ENCODE measurements around the gene WWOX.

DNA sequence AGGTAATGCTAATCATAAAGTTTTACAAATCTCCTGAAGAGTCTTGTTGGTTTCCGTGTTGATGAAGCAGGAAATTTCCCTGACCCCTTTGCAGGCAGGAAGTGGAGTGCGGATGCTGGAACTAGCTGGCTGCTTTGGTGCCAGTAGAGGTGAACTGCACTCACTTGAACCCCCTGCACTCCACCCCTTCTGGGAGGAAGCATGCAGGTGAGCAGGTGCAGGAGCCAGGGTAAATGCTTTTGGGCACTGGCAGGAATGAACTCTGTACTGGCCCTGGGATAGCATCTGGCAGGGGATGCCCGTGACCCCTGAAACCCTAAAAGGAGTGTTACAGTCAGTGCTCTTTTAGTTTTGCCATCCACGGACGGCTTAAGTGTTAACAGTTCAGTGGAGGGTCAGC, 430.4 kb downstream of the WWOX start:
- TF ChIP-seq CTCF (conservative IDR thresholded peaks at IDR 0.05; ENCODE audit: low read depth, low read length) (no peak), USF2 (IDR thresholded peaks at IDR 0.05; ENCODE audit: low read depth, low read length) (no peak), RCOR1 (IDR thresholded peaks at IDR 0.05; ENCODE audit: insufficient replicate concordance, low read length) (no peak), POLR2A (IDR thresholded peaks at IDR 0.05; ENCODE audit: low read depth, low read length) (no peak), RAD21 (IDR thresholded peaks at IDR 0.05; ENCODE audit: low read length) (no peak), MAFK (IDR thresholded peaks at IDR 0.05; ENCODE audit: low read depth, low read length) (no peak), CEBPB (IDR thresholded peaks at IDR 0.05; ENCODE audit: low read depth, low read length) (no peak), BHLHE40 (IDR thresholded peaks at IDR 0.05; ENCODE audit: low read depth, low read length) (no peak), SMC3 (IDR thresholded peaks at IDR 0.05; ENCODE audit: low read depth, low read length) (no peak)
- TF ChIP-seq, protein P1, sequence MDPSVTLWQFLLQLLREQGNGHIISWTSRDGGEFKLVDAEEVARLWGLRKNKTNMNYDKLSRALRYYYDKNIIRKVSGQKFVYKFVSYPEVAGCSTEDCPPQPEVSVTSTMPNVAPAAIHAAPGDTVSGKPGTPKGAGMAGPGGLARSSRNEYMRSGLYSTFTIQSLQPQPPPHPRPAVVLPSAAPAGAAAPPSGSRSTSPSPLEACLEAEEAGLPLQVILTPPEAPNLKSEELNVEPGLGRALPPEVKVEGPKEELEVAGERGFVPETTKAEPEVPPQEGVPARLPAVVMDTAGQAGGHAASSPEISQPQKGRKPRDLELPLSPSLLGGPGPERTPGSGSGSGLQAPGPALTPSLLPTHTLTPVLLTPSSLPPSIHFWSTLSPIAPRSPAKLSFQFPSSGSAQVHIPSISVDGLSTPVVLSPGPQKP (IDR thresholded peaks at IDR 0.05; ENCODE audit: borderline replicate concordance, low read depth, low read length), result no peak
